Fibroblast of skin of left biceps (primary cell): Measurements from ENCODE around the gene HMX1.

Experiments
- DNase-seq, 2 experiments: peaks; one replicate each; pipeline ENCODE4 v3.0.0-alpha.2; 2013; ENCODE audit warnings: low read depth in 2 of 2

HMX1 gene

GRCh38 chr4:8910100-8910821 lies 38.6 kb upstream of the HMX1 start:
- DNase-seq, result no peak

GRCh38 chr4:8909548-8909947 lies 37.9 kb upstream of the HMX1 start:
- no peak for DNase-seq

GRCh38 chr4:8908206-8908893 lies 36.7 kb upstream of the HMX1 start:
- no peak for DNase-seq

- DNase-seq, result no peak
Observed at GRCh38 chr4:8907596-8908205, 36.1 kb upstream of the HMX1 start.

GRCh38 chr4:8906991-8907595 lies 35.5 kb upstream of the HMX1 start:
- DNase-seq, result no peak

- no peak for DNase-seq
Observed at GRCh38 chr4:8906668-8906970, 35.0 kb upstream of the HMX1 start.

DNA sequence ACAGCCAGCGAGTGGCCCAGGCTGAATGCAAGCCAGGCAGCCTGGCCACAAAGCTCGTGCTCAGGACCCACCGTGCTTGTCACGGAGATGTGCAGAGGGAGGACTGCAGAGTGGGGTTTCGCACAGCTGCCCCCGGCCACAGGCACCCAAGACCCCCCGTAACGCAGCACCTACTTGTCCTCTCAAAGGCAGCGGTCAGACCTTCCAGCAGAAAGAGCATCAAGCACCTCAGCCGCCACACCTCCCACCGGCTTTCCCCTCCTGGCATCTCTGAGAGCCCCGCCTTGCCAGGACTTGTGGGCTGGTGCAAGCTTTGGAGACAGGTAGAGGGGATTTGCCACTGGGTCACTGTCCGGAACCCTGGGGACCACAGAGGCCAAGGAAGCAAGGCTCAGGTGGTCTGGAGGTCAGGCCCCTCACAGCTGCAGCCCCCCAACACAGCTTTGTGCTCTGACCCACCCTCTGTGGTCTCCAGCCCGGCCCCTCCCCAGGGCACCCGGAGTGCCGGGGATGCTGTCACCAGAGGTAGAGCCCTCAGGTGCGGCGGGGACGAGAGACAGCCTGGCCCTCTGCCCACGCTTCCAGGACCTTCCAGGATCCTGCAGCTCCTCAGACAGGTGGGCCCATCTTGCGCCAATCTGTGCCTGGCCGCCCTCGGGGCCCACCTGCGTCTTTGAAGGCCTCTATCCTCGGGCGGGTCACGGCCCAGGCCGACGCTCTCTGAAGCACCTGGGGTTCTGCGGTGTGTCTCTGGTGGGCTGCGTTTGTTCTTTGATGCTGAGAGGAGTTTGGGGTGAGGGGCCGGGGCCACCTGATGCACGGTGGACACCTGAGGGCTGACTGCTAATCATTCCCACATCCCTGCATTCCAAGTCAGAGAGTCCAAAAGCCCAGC lies 34.4 kb upstream of the HMX1 start:
- no peak for DNase-seq

GRCh38 chr4:8905226-8905772 lies 33.7 kb upstream of the HMX1 start:
- DNase-seq, result no peak

DNA sequence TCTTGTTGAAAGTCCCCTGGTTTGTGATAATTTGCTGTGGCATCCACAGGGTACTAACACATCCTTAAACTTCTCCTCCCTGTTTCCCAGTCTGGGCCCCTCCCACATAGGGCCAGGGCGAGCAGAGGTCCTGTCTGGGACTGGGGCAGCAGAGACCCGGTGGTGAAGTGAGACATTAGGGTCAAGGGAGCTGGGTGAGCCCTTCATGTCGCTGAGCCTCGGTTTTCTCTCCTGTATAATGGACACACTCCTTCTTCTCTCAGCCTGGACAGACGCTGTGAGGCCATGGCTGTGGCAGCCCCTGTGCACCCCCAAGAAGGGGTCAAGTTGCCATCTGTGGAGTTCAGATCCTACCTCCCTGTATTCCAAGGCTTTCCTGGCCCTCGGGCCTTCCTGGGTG lies 33.0 kb upstream of the HMX1 start:
- no peak for DNase-seq

DNA sequence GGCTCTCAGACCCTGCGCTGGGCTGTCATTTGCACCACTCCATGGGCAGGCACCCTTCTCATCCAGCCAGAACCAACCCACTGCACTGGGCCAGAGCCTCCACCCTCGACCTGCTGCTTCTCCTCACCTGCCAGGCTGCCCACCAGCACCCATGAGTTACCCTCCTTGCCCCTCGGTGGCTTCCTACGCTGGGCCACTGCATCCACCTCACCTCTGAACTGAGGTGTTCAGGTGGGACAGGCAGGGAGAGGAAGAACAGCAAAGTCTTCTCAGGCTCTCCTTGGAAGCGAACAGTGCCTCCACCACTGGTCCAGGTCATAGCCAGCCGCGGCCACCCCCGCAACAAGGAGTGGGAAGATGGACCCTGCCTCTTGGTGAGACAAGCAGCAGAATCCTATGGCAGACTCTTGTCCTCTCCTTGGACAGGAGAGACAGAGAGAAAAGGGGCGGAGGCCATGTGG lies 32.4 kb upstream of the HMX1 start:
- no peak for DNase-seq

DNA sequence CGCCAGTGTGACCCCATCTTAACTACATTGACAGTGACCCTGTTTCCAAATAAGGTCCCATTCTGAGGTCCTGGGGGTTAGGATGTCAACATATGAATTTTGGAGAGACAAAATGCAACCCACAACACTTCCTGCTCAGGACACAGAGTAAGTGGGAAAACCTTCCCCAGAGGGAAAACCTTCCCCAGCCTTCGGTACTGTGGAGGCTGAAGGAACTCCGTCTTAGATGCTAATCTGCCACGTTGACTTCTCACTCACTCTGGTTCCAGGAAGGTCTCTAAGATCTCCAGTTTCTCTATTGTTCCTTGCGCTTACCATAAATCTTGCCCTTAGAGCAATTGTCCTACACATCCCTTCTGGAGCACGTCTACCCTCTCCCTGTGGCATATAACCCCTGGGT lies 29.7 kb upstream of the HMX1 start:
- DNase-seq, result no peak

DNA sequence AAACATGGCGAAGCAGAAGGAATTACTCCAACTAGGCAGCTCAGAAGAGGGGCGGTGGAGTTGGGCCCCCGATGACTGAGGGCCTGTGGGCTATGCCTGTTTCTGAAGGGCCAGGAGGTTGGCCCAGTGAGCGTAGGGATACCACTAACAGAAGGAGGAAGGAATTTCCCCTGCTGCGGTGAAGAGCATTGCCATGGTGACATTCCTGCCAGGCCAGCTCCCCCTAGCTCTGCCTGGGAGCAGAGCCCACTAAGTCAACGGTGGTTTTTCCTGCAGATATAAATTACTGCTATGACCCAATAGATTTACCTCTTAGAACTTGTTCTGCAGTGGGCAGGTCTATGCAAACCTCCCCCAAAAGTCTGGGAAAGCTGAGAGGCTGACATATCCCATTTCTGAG lies 28.9 kb upstream of the HMX1 start:
- no peak for DNase-seq

DNA sequence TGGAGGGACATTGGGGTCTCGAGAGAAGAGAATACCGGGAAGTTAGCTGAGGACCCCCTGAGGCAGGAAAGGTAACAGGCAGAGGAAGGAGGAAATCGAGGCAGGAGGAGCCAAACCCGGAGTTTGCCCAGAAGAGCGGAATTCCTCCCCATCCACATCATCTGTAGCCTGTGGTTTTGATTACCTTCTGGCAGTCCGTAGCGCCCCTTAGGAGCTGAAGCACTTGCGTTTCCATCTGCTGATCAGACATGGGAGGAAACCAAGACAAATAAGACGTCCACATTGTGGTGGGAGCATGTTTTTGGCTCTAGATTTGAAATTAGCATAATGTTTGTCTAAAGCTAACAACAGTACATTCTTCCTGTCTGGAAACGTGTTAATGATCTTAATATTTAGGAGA lies 26.8 kb upstream of the HMX1 start:
- DNase-seq, result no peak

DNA sequence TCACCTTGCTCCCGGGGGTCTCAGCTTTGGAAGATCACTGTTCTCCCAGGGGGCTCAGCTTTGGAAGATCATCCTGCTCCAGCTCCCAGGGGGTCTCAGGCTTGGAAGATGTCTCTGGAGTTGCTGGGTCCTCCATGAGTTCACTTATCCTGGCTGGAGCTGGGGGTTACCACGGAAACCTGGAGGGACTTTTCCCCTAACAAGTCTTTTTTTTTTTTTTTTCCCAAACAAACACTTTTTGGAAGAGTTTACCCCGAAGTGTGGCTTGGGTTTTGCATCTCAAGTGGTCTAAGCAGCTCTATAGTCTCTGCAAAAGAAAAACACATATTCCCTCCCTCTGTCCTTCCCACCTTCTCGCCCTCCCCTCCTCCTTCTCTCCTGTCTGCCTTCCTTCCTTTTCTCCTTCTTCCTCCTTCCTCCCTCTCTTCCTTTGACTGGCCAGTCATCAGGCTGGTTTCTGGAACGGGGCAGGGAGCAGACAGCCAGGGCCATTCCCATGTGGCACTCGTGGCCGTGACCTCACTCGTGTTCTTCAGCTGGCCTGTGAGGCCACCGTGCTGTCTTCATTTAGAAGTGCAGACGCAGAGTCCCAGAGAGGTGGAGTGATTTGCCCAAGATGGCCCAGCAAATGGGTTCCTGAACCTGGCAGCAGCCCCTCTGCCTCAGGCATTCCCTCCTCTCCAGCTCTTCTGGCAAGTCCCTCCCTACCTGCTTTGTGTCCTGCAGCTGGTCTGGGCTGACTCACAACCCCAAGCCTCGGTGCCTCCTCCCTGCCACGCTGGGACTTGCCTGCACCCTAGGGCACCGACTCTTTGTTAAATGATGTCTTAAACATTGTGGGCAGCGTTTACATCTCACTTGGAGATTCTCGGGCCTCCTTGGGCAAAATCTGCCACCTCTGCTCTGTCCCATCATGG lies 25.9 kb upstream of the HMX1 start:
- DNase-seq, result no peak

- no peak for DNase-seq
Observed at GRCh38 chr4:8896506-8896905, 24.9 kb upstream of the HMX1 start.

- DNase-seq, result no peak
Observed at GRCh38 chr4:8896071-8896470, 24.4 kb upstream of the HMX1 start.

DNA sequence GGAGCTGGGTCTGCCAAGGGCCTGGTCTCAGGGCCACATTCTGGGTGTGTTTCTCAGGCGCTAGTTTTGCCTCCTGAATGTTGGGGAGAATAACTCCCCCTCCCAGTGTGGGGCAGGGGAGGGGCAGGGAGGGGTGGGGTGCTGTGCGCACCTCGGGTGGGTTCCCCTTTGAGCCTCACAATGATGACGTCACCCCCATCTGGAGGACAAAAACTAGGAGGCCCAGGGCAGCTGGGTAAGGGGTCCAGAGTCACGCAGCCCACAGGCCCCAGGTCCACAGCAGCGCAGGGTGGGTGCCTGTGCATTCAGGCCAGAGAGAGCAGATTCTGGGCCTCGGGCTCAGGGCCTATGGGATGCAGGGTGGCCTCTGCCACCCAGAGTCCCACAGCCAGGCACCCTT lies 23.7 kb upstream of the HMX1 start:
- no peak for DNase-seq

GRCh38 chr4:8894424-8894816 lies 22.8 kb upstream of the HMX1 start:
- no peak for DNase-seq

- DNase-seq, result no peak
Observed at GRCh38 chr4:8893624-8894423, 22.2 kb upstream of the HMX1 start.

DNA sequence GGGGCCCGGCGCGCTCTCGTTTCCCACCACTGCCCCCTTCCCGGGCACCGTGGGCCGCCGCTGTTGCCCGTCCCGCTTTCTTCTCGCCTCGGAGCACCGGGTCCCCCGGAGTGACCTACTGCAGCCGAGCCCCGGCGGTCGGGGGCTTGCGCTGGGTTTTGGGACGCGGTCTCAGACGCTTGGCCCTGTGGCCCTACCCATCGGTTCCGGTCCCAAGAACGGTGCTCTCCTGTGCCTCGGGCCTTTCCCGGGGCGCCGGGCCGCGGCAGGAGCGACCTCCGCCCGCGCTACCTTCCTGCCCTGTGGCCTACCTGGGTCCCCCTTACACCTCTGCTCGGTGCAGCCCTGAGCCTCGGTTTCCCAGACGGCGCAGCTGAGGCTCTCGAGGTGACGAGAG lies 21.6 kb upstream of the HMX1 start:
- DNase-seq, result no peak
